A673 (cell line): ENCODE results near the gene C15orf61. TPM values are rescaled to one million over a fixed set of nuclear protein-coding genes. Genes with fewer than 3 reads are reported as not detected.

Experiments
- BruUV-seq: library from RNA; stranded (reverse); fragments of 400-500 nt; replicated peaks from 2 replicates; lab custom pipeline; 2021; lab: Mats Ljungman, UMichigan
- CTCF ChIA-PET: fragments of 300-600 bp; sonication (Branson Sonifier 250); formaldehyde crosslinking; loops from one replicate; lab custom pipeline; 2022; ENCODE audit warnings: antibody characterized with exemption; lab: Charles Lee
- POLR2A ChIA-PET: fragments of 300-600 bp; sonication (Branson Sonifier 250); formaldehyde crosslinking; loops from one replicate; lab custom pipeline; 2022; ENCODE audit warnings: antibody characterized with exemption; ENCODE audit not compliant: low non-redundant PET; lab: Charles Lee
- DNase-seq: peaks from one replicate; pipeline ENCODE4 v3.0.0-alpha.2; 2015; ENCODE audit warnings: low spot score
- H3K27ac ChIP-seq: fragments of 200-600 bp; sonication (generic); 2 replicates; pipeline ENCODE4 v1.5.1; 2016; ENCODE audit warnings: mixed run types, low read depth, mild to moderate bottlenecking, mixed read lengths, antibody characterized with exemption, low read length; ENCODE audit not compliant: poor library complexity, severe bottlenecking
- H3K27me3 ChIP-seq: fragments of 200-600 bp; sonication (generic); replicated peaks from 2 replicates; pipeline ENCODE4 v1.6.1; 2017; ENCODE audit warnings: mixed run types, low read depth, mild to moderate bottlenecking, mixed read lengths, antibody characterized with exemption, low read length; ENCODE audit not compliant: insufficient read depth, poor library complexity
- H3K36me3 ChIP-seq: fragments of 200-600 bp; sonication (generic); 2 replicates; pipeline ENCODE4 v1.6.1; 2016; ENCODE audit warnings: mixed run types, mild to moderate bottlenecking, mixed read lengths, antibody characterized with exemption, low read length; ENCODE audit not compliant: insufficient read depth, poor library complexity, severe bottlenecking
- H3K4me1 ChIP-seq: fragments of 200-600 bp; sonication (generic); 2 replicates; pipeline ENCODE4 v1.6.1; 2017; ENCODE audit warnings: mixed run types, mild to moderate bottlenecking, mixed read lengths, antibody characterized with exemption, low read length; ENCODE audit not compliant: insufficient read depth, poor library complexity, severe bottlenecking
- H3K4me3 ChIP-seq: fragments of 200-600 bp; sonication (generic); 2 replicates; pipeline ENCODE4 v1.5.1; 2016; ENCODE audit warnings: low read depth, mixed run types, mild to moderate bottlenecking, mixed read lengths, low read length; ENCODE audit not compliant: poor library complexity, severe bottlenecking
- H3K9me3 ChIP-seq: fragments of 200-600 bp; sonication (generic); 2 replicates; pipeline ENCODE4 v1.6.1; 2016; ENCODE audit warnings: mixed run types, low read depth, mild to moderate bottlenecking, mixed read lengths, antibody characterized with exemption, low read length; ENCODE audit not compliant: poor library complexity, severe bottlenecking
- EZH2 ChIP-seq: fragments of 200-600 bp; sonication (generic); IDR thresholded peaks from 2 replicates; pipeline ENCODE4 v1.6.1; 2017; ENCODE audit warnings: borderline replicate concordance, low read depth, mild to moderate bottlenecking, mixed read lengths, antibody characterized with exemption, low read length; ENCODE audit not compliant: poor library complexity, severe bottlenecking
- intact Hi-C: fragments of 100-400 bp; cut with micrococcal nuclease; formaldehyde crosslinking; loops from one replicate; pipeline ENCODE4 v1.10.0; 2022; ENCODE audit not compliant: unreplicated experiment
- total RNA-seq: library from RNA; stranded (reverse); gene quantifications from 2 replicates; pipeline ENCODE4 v1.2.3, GENCODE V29; 2021
- TF ChIP-seq, protein P1 (sequence below): fragments of 300-800, 200-600 bp; sonication (generic); conservative IDR thresholded peaks from 2 replicates; pipeline ENCODE4 v1.5.1; 2017; ENCODE audit warnings: low read depth, mild to moderate bottlenecking, antibody characterized with exemption, low read length, moderate library complexity, mixed read lengths

C15orf61 gene
- total RNA-seq, 1 experiment from 2014 or later: 6.3 TPM

DNA sequence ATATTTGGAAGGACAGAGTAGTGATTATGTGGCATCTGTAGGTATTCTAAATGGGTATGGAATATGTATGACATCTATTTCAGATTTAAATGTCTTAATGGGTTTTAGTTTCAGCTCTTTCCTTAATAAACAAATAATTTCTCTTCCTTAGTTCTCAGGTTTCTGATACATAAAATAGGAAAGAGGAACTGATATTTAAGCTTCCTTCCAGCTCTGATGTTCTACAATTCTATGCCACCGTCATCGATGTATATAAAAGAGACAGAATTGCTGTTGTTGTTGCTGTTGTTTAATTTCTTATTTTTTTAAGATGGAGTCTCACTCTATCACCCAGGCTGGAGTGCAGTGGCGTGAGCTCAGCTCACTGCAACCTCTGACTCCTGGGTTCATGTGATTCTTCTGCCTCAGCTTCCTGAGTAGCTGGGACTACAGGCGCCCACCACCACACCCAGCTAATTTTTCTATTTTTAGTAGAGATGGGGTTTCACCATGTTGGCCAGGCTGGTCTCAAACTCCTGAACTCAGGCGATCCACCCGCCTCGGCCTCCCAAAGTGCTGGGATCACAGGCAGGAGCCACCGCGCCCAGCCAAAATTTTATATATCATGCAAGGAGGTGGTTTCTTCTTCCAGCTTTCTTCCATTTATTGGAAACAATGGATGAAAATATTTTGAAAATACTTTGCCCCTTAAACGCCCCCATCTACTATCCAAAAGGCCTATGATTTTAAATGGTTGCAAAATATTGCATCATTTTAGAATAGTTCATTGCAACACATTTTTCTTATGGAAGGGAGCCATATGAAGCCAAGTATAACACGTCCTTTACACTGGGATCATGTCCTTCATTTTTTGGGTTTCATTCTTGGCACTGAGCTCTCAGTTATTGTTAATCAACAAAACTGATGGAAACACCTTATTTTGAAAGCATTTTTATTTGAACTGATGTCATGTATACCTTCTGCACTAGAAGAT is 13.9 kb upstream of the C15orf61 start:
- no TSS peak for BruUV-seq
- ChIA-PET CTCF (no interaction called here), POLR2A (interaction anchor here (0.8 kb wide), 1 partner anchor 17 kb away, joined by 3 read pairs; no protein-coding TSS in a partner anchor)
- H3K27ac ChIP-seq: no peak overlapping the region
- TF ChIP-seq, protein P1, sequence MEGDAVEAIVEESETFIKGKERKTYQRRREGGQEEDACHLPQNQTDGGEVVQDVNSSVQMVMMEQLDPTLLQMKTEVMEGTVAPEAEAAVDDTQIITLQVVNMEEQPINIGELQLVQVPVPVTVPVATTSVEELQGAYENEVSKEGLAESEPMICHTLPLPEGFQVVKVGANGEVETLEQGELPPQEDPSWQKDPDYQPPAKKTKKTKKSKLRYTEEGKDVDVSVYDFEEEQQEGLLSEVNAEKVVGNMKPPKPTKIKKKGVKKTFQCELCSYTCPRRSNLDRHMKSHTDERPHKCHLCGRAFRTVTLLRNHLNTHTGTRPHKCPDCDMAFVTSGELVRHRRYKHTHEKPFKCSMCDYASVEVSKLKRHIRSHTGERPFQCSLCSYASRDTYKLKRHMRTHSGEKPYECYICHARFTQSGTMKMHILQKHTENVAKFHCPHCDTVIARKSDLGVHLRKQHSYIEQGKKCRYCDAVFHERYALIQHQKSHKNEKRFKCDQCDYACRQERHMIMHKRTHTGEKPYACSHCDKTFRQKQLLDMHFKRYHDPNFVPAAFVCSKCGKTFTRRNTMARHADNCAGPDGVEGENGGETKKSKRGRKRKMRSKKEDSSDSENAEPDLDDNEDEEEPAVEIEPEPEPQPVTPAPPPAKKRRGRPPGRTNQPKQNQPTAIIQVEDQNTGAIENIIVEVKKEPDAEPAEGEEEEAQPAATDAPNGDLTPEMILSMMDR: no peak
- no peak for TF ChIP-seq EZH2
- DNase-seq: no peak
- H3K9me3 ChIP-seq: no peaks in the 10 kb centered on the region
- H3K4me3 ChIP-seq: no peak overlapping the region
- intact Hi-C loops: no loop called here
- no peaks in the 10 kb centered on the region for H3K36me3 ChIP-seq
- peaks cover 4% of the 10 kb centered on the region for H3K4me1 ChIP-seq
- no peaks in the 10 kb centered on the region for H3K27me3 ChIP-seq

DNA sequence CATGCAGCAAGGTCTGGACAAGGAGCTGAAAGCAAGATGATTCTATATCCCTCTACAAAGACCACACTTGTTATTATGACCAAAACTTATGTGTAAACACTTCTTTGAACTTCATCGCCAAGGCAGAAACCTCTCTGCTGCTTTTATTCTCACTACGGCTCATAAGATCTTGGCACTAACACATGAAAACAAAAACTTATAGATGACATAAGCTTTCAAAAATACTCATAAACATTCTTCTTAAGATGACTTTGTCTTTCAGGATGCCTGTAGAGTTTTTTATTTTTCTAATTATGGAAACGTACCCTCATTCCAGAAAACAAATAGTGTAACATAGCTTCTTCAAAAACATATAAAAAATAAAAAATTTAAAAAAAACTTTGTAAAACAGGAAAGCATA is 12.5 kb upstream of the C15orf61 start:
- no peak for TF ChIP-seq EZH2
- TF ChIP-seq, protein P1: no peak
- no peaks in the 10 kb centered on the region for H3K9me3 ChIP-seq
- no peak overlapping the region for H3K27ac ChIP-seq
- no peaks in the 10 kb centered on the region for H3K27me3 ChIP-seq
- H3K36me3 ChIP-seq: no peaks in the 10 kb centered on the region
- no peaks in the 10 kb centered on the region for H3K4me1 ChIP-seq
- no peak for DNase-seq
- POLR2A ChIA-PET: no interaction called here
- no peak overlapping the region for H3K4me3 ChIP-seq
- CTCF ChIA-PET: no interaction called here
- intact Hi-C loops: no loop called here
- no TSS peak for BruUV-seq

DNA sequence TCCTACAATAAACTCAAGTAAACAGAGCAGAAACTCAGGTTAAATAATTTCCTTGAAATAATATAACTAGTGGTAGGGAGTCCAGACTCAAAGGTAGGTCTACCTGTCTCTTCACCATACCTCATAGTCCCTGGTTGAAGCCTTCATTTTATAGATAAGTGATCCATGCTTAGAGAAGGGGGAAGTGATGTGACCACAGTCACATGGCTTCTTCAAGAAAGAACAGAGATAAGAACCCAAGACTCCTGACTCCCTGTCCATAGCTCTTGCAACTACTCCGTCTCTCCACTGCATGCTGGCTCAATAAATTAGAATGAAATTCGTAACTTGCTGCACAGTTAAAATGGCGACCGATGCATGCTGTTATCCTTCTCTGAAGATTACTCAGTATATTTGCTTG is 11.0 kb upstream of the C15orf61 start:
- ChIA-PET CTCF (no interaction called here), POLR2A (no interaction called here)

More for the DNA sequence above, 11.0 kb upstream of the C15orf61 start:
- Histone ChIP-seq H3K4me3 (no peak overlapping the region), H3K27me3 (no peaks in the 10 kb centered on the region), H3K4me1 (no peaks in the 10 kb centered on the region), H3K27ac (no peak overlapping the region), H3K36me3 (no peaks in the 10 kb centered on the region), H3K9me3 (no peaks in the 10 kb centered on the region)
- TF ChIP-seq, protein P1: no peak
- no TSS peak for BruUV-seq
- DNase-seq: no peak
- intact Hi-C loops: no loop called here
